Mesenchymal stem cell (in vitro differentiated cells and primary cell): ENCODE results near the gene RBM19.

Experiments used
- DNase-seq: peaks from one replicate; pipeline ENCODE4 v3.0.0-alpha.2; 2013
- H2AFZ ChIP-seq: one replicate; pipeline ENCODE4 v1.6.1; 2013; ENCODE audit warnings: low read depth, mild to moderate bottlenecking, control low read depth, inconsistent platforms, low read length, moderate library complexity
- H2AK5ac ChIP-seq: 2 replicates; pipeline ENCODE4 v1.6.1; 2013; ENCODE audit warnings: low read length, moderate library complexity, mild to moderate bottlenecking, inconsistent platforms; ENCODE audit not compliant: severe bottlenecking
- H2BK120ac ChIP-seq: one replicate; pipeline ENCODE4 v1.6.1; 2013; ENCODE audit warnings: low read depth, mild to moderate bottlenecking, inconsistent platforms, low read length, moderate library complexity
- H2BK12ac ChIP-seq, 2 experiments: one replicate each; pipeline ENCODE4 v1.6.1; 2013; ENCODE audit warnings: inconsistent platforms in 2 of 2, low read length in 2 of 2, mild to moderate bottlenecking in 2 of 2, moderate library complexity in 2 of 2, control low read depth in 1 of 2
- H2BK15ac ChIP-seq: one replicate; pipeline ENCODE4 v1.6.1; 2013; ENCODE audit warnings: mild to moderate bottlenecking, low read depth, inconsistent platforms; ENCODE audit not compliant: poor library complexity, severe bottlenecking
- H2BK5ac ChIP-seq: 2 replicates; pipeline ENCODE4 v1.6.1; 2013; ENCODE audit warnings: low read depth, mild to moderate bottlenecking, low read length, control low read depth, inconsistent platforms; ENCODE audit not compliant: poor library complexity, severe bottlenecking
- H3K14ac ChIP-seq, 2 experiments: one replicate each; pipeline ENCODE4 v1.6.1; 2013; ENCODE audit warnings: inconsistent platforms in 2 of 2, low read length in 2 of 2, control low read depth in 1 of 2, mild to moderate bottlenecking in 1 of 2, moderate library complexity in 1 of 2
- H3K18ac ChIP-seq, 2 experiments: one replicate each; pipeline ENCODE4 v1.6.1; 2013; ENCODE audit warnings: inconsistent platforms in 2 of 2, low read length in 2 of 2, control low read depth in 1 of 2, low read depth in 1 of 2, mild to moderate bottlenecking in 1 of 2
- H3K23ac ChIP-seq, 2 experiments: one replicate each; pipeline ENCODE4 v1.6.1; 2013; ENCODE audit warnings: inconsistent platforms in 2 of 2, low read length in 2 of 2, mild to moderate bottlenecking in 2 of 2, moderate library complexity in 2 of 2, control low read depth in 1 of 2
- H3K27ac ChIP-seq: 2 replicates; pipeline ENCODE4 v1.5.1; 2013; ENCODE audit warnings: mild to moderate bottlenecking, moderate library complexity, low read length, control low read depth, inconsistent platforms; ENCODE audit not compliant: poor library complexity, severe bottlenecking
- H3K27me3 ChIP-seq, 2 experiments: 2 replicates each; pipeline versions ENCODE4 v1.6.1 to v1.7.0; 2013; ENCODE audit warnings: low read length in 2 of 2, mild to moderate bottlenecking in 2 of 2, moderate library complexity in 2 of 2, control low read depth in 1 of 2, inconsistent platforms in 1 of 2; ENCODE audit not compliant: control insufficient read depth in 1 of 2, insufficient read depth in 1 of 2
- H3K36me3 ChIP-seq, 2 experiments: 2 replicates each; pipeline versions ENCODE4 v1.6.1 to v1.7.0; 2013; ENCODE audit warnings: low read length in 2 of 2, control low read depth in 1 of 2, inconsistent platforms in 1 of 2, low read depth in 1 of 2, mild to moderate bottlenecking in 1 of 2; ENCODE audit not compliant: insufficient read depth in 2 of 2, control insufficient read depth in 1 of 2
- H3K4ac ChIP-seq, 2 experiments: one replicate each; pipeline ENCODE4 v1.6.1; 2013; ENCODE audit warnings: inconsistent platforms in 2 of 2, low read length in 2 of 2, mild to moderate bottlenecking in 2 of 2, moderate library complexity in 2 of 2, control low read depth in 1 of 2, low read depth in 1 of 2
- H3K4me1 ChIP-seq: 2 replicates; pipeline ENCODE4 v1.6.1; 2013; ENCODE audit warnings: low read depth, low read length, control low read depth; ENCODE audit not compliant: control insufficient read depth, insufficient read depth
- H3K4me2 ChIP-seq: 2 replicates; pipeline ENCODE4 v1.6.1; 2013; ENCODE audit warnings: low read length, mild to moderate bottlenecking, inconsistent platforms; ENCODE audit not compliant: poor library complexity, severe bottlenecking
- H3K4me3 ChIP-seq, 2 experiments: 2 replicates each; pipeline versions ENCODE4 v1.5.1 to v1.7.0; 2013; ENCODE audit warnings: low read length in 2 of 2, mild to moderate bottlenecking in 2 of 2, control low read depth in 1 of 2, low read depth in 1 of 2; ENCODE audit not compliant: insufficient read depth in 1 of 2
- H3K79me1 ChIP-seq: replicated peaks from 2 replicates; pipeline ENCODE4 v1.6.1; 2013; ENCODE audit warnings: mild to moderate bottlenecking, control low read depth, low read length, inconsistent platforms; ENCODE audit not compliant: poor library complexity, severe bottlenecking
- H3K9ac ChIP-seq: 2 replicates; pipeline ENCODE4 v1.7.0; 2013; ENCODE audit warnings: mild to moderate bottlenecking, low read length, moderate library complexity
- H3K9me3 ChIP-seq: 2 replicates; pipeline ENCODE4 v1.7.0; 2013; ENCODE audit warnings: mild to moderate bottlenecking, low read length; ENCODE audit not compliant: control insufficient read depth
- H4K8ac ChIP-seq: one replicate; pipeline ENCODE4 v1.6.1; 2013; ENCODE audit warnings: inconsistent platforms, mild to moderate bottlenecking, low read length, moderate library complexity
- H4K91ac ChIP-seq: one replicate; pipeline ENCODE4 v1.6.1; 2013; ENCODE audit warnings: mild to moderate bottlenecking, low read length, inconsistent platforms
- WGBS: methylation state at CpG from one replicate; pipeline ENCODE4 v1.1.7; 2013; ENCODE audit warnings: mixed read lengths; 5-methylcytosine and 5-hydroxymethylcytosine counted together

Gene RBM19

GRCh38 chr12:113831016-113831415, 135.1 kb downstream of the RBM19 start:
- peak overlapping the region; percentile 6 for H3K4me2 ChIP-seq
- no peaks in the 10 kb centered on the region for H3K27me3 ChIP-seq
- no peak for DNase-seq
- peaks cover 16% of the 10 kb centered on the region for H3K4me1 ChIP-seq
- H3K36me3 ChIP-seq: peaks cover 0 to 13% of the 10 kb centered on the region in 2 experiments
- no peak overlapping the region for H2BK12ac ChIP-seq
- no peak overlapping the region for H3K4ac ChIP-seq
- H2BK15ac ChIP-seq: no peak overlapping the region
- H2BK120ac ChIP-seq: no peak overlapping the region
- H3K4me3 ChIP-seq: no peak overlapping the region
- H4K91ac ChIP-seq: no peak overlapping the region
- no peak overlapping the region for H2AK5ac ChIP-seq
- no peak overlapping the region for H2AFZ ChIP-seq
- H3K9me3 ChIP-seq: no peaks in the 10 kb centered on the region
- H3K18ac ChIP-seq: no peak overlapping the region
- H3K27ac ChIP-seq: peak overlapping the region; percentile 55
- 82% methylated on average over 4 of the region's 4 CpGs for WGBS
- H3K23ac ChIP-seq: no peak overlapping the region
- no peak overlapping the region for H2BK5ac ChIP-seq
- H3K9ac ChIP-seq: no peak overlapping the region
- no peak overlapping the region for H3K14ac ChIP-seq
- H3K79me1 ChIP-seq: peaks cover 1% of the 10 kb centered on the region
- no peak overlapping the region for H4K8ac ChIP-seq

GRCh38 chr12:113829212-113829611, 136.9 kb downstream of the RBM19 start:
- Histone ChIP-seq H3K27ac (no peak overlapping the region), H3K79me1 (no peaks in the 10 kb centered on the region), H3K4me3 (no peak overlapping the region), H3K14ac (no peak overlapping the region), H3K23ac (no peak overlapping the region), H3K9me3 (no peaks in the 10 kb centered on the region), H2BK15ac (no peak overlapping the region), H2BK5ac (no peak overlapping the region), H2BK120ac (no peak overlapping the region), H4K91ac (no peak overlapping the region), H2AK5ac (no peak overlapping the region), H3K18ac (no peak overlapping the region), H3K9ac (no peak overlapping the region), H3K4me2 (no peak overlapping the region), H3K4ac (no peak overlapping the region), H2AFZ (no peak overlapping the region), H3K36me3 (peaks cover 0 to 14% of the 10 kb centered on the region in 2 experiments), H2BK12ac (no peak overlapping the region), H3K27me3 (no peaks in the 10 kb centered on the region), H3K4me1 (peaks cover 16% of the 10 kb centered on the region), H4K8ac (no peak overlapping the region)
- 92% methylated on average over 9 of the region's 9 CpGs for WGBS
- DNase-seq: no peak

DNA sequence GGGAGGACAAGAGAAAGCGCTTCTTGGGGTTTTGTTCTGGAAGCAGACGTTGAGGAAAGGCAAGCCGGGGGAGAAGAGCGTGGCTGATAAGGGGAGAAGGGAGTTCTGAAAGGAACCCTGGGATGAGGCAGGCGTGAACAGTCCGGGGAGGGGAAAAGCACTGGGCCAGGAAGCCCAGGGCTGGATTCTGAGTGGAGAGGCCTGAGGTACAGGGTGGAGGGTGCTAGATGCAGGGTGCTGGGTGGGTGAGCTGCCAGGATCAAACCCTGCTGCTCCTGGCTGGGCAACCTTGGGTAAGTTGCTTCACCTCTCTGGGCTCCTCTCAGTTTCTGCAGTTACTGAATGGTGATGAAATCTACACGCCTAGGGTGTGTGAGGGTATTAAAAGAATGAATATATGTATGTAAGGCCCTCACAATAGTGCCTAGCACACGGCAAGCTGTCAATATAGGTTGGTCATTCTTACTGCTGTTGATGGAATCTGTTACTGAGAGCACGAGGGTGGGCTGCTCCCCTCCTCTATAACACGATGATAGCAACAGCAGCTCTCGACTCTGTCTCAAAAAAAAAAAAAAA, 138.5 kb downstream of the RBM19 start:
- no peak overlapping the region for H4K8ac ChIP-seq
- H4K91ac ChIP-seq: no peak overlapping the region
- H3K23ac ChIP-seq: no peak overlapping the region
- H3K4ac ChIP-seq: no peak overlapping the region
- no peak overlapping the region for H2AFZ ChIP-seq
- H2BK15ac ChIP-seq: no peak overlapping the region
- H3K18ac ChIP-seq: no peak overlapping the region
- H2BK12ac ChIP-seq: no peak overlapping the region
- no peak overlapping the region for H3K14ac ChIP-seq
- H3K9ac ChIP-seq: no peak overlapping the region
- WGBS: 85% methylated on average over 9 of the region's 11 CpGs
- no peaks in the 10 kb centered on the region for H3K27me3 ChIP-seq
- no peak overlapping the region for H2BK120ac ChIP-seq
- H3K27ac ChIP-seq: no peak overlapping the region
- H3K36me3 ChIP-seq: peaks cover 0 to 26% of the 10 kb centered on the region in 2 experiments
- H3K79me1 ChIP-seq: no peaks in the 10 kb centered on the region
- peaks cover 13% of the 10 kb centered on the region for H3K4me1 ChIP-seq
- no peak overlapping the region for H2BK5ac ChIP-seq
- no peaks in the 10 kb centered on the region for H3K9me3 ChIP-seq
- H3K4me2 ChIP-seq: no peak overlapping the region
- H3K4me3 ChIP-seq: no peak overlapping the region
- no peak overlapping the region for H2AK5ac ChIP-seq
- no peak for DNase-seq

- Histone ChIP-seq H3K9me3 (no peaks in the 10 kb centered on the region), H3K4me3 (no peak overlapping the region), H4K8ac (no peak overlapping the region), H3K9ac (no peak overlapping the region), H3K23ac (no peak overlapping the region), H3K4me2 (no peak overlapping the region), H3K4me1 (peaks cover 15% of the 10 kb centered on the region), H3K27me3 (no peaks in the 10 kb centered on the region), H3K4ac (no peak overlapping the region), H2AK5ac (no peak overlapping the region), H4K91ac (no peak overlapping the region), H3K27ac (no peak overlapping the region), H3K18ac (no peak overlapping the region), H2BK12ac (no peak overlapping the region), H2BK15ac (no peak overlapping the region), H2AFZ (no peak overlapping the region), H3K36me3 (peaks cover 0 to 31% of the 10 kb centered on the region in 2 experiments), H3K14ac (no peak overlapping the region), H3K79me1 (no peaks in the 10 kb centered on the region), H2BK120ac (no peak overlapping the region), H2BK5ac (no peak overlapping the region)
- no peak for DNase-seq
- 83% methylated on average over 22 of the region's 22 CpGs for WGBS
Measured at GRCh38 chr12:113826805-113827538, 139.2 kb downstream of the RBM19 start.
